Measurements from ENCODE around the gene RANBP3.

GRCh38 chr19:5975388-5975728 is 2.6 kb downstream of the RANBP3 start:
- TF ChIP-seq RBAK (tag by site-specific recombination; IDR thresholded peaks at IDR 0.05) (no peak), ZNF133 (tag by site-specific recombination; IDR thresholded peaks at IDR 0.05) (no peak), ZNF416 (tag by site-specific recombination; IDR thresholded peaks at IDR 0.05) (no peak), CTCF (tag by site-specific recombination; IDR thresholded peaks at IDR 0.05) (no peak), ZNF670 (tag by site-specific recombination; IDR thresholded peaks at IDR 0.05; ENCODE audit: low read depth) (no peak), YY1 (tag by site-specific recombination; IDR thresholded peaks at IDR 0.05) (no peak), HIC1 (tag by site-specific recombination; IDR thresholded peaks at IDR 0.05) (no peak), ZNF394 (tag by site-specific recombination; IDR thresholded peaks at IDR 0.05; ENCODE audit: borderline replicate concordance) (no peak), KLF1 (tag by site-specific recombination; IDR thresholded peaks at IDR 0.05) (no peak), ATF2 (tag by site-specific recombination; IDR thresholded peaks at IDR 0.05; ENCODE audit: low read depth) (no peak), AEBP2 (tag by site-specific recombination; IDR thresholded peaks at IDR 0.05; ENCODE audit: borderline replicate concordance) (no peak)
- TF ChIP-seq, protein P1, sequence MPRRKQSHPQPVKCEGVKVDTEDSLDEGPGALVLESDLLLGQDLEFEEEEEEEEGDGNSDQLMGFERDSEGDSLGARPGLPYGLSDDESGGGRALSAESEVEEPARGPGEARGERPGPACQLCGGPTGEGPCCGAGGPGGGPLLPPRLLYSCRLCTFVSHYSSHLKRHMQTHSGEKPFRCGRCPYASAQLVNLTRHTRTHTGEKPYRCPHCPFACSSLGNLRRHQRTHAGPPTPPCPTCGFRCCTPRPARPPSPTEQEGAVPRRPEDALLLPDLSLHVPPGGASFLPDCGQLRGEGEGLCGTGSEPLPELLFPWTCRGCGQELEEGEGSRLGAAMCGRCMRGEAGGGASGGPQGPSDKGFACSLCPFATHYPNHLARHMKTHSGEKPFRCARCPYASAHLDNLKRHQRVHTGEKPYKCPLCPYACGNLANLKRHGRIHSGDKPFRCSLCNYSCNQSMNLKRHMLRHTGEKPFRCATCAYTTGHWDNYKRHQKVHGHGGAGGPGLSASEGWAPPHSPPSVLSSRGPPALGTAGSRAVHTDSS (tag by site-specific recombination; IDR thresholded peaks at IDR 0.05), result no peak
- TF ChIP-seq, protein P2, sequence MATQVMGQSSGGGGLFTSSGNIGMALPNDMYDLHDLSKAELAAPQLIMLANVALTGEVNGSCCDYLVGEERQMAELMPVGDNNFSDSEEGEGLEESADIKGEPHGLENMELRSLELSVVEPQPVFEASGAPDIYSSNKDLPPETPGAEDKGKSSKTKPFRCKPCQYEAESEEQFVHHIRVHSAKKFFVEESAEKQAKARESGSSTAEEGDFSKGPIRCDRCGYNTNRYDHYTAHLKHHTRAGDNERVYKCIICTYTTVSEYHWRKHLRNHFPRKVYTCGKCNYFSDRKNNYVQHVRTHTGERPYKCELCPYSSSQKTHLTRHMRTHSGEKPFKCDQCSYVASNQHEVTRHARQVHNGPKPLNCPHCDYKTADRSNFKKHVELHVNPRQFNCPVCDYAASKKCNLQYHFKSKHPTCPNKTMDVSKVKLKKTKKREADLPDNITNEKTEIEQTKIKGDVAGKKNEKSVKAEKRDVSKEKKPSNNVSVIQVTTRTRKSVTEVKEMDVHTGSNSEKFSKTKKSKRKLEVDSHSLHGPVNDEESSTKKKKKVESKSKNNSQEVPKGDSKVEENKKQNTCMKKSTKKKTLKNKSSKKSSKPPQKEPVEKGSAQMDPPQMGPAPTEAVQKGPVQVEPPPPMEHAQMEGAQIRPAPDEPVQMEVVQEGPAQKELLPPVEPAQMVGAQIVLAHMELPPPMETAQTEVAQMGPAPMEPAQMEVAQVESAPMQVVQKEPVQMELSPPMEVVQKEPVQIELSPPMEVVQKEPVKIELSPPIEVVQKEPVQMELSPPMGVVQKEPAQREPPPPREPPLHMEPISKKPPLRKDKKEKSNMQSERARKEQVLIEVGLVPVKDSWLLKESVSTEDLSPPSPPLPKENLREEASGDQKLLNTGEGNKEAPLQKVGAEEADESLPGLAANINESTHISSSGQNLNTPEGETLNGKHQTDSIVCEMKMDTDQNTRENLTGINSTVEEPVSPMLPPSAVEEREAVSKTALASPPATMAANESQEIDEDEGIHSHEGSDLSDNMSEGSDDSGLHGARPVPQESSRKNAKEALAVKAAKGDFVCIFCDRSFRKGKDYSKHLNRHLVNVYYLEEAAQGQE (tag by site-specific recombination; IDR thresholded peaks at IDR 0.05), result no peak
- TF ChIP-seq, protein P3, sequence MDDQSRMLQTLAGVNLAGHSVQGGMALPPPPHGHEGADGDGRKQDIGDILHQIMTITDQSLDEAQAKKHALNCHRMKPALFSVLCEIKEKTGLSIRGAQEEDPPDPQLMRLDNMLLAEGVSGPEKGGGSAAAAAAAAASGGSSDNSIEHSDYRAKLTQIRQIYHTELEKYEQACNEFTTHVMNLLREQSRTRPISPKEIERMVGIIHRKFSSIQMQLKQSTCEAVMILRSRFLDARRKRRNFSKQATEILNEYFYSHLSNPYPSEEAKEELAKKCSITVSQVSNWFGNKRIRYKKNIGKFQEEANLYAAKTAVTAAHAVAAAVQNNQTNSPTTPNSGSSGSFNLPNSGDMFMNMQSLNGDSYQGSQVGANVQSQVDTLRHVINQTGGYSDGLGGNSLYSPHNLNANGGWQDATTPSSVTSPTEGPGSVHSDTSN (CRISPR knock-in tag; IDR thresholded peaks at IDR 0.05), result no peak
